RWPE1 (cell line): Measurements from ENCODE around the gene BRWD1.

Experiments used
- CTCF ChIA-PET: fragments of 350-600 bp; sonication (Branson Sonifier 250); formaldehyde crosslinking; extraction: SDS; loops from one replicate; lab custom pipeline; 2021; lab: Yijun Ruan, JAX
- POLR2A ChIA-PET: fragments of 400-600 bp; formaldehyde crosslinking; extraction: SDS; loops from one replicate; lab custom pipeline; 2020; ENCODE audit warnings: antibody characterized with exemption; ENCODE audit not compliant: low non-redundant PET; lab: Yijun Ruan, JAX
- DNase-seq: peaks from one replicate; pipeline ENCODE4 v3.0.0; 2012; ENCODE audit warnings: low spot score
- H3K27ac ChIP-seq: fragments of 450-650 bp; 2 replicates; pipeline ENCODE4 v1.5.1; 2017
- CTCF ChIP-seq: fragments of 450-650 bp; conservative IDR thresholded peaks from 2 replicates; pipeline ENCODE4 v1.5.1; 2017; ENCODE audit warnings: low read depth, mild to moderate bottlenecking

Gene BRWD1

GRCh38 chr21:39346206-39346605, 32.8 kb upstream of the BRWD1 start:
- TF ChIP-seq CTCF, result no peak
- ChIA-PET POLR2A (no interaction called here), CTCF (interaction anchor here (0.9 kb wide), 1 partner anchor 32 kb away, joined by 8 read pairs; the partner anchor contains the start of gene BRWD1)
- no peak overlapping the region for H3K27ac ChIP-seq
- DNase-seq, result no peak

DNA sequence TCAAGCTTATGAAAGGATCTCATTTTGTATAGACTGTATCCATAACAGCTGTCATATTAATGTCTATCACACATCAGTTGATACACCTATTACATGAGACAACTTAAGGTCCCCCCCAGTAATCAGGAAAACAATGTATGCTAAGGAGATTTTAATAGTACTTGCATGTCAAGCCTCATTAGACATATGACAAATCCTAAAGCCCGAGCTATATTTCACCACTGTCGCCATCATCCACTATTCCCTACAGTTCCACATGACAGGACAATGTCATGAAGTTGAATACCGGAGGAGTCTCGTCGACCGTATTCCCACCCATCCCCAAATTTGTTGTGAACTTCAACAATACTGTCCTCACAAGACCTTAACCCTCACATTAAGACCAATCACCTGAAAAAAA, 32.0 kb upstream of the BRWD1 start:
- H3K27ac ChIP-seq, result no peak overlapping the region
- ChIA-PET CTCF (interaction anchor here (0.6 to 0.9 kb wide), 2 partner anchors 31 to 140 kb away, joined by 3 to 8 read pairs; partner anchors contain the start of gene BRWD1), POLR2A (no interaction called here)
- DNase-seq, result no peak
- TF ChIP-seq CTCF, result no peak

DNA sequence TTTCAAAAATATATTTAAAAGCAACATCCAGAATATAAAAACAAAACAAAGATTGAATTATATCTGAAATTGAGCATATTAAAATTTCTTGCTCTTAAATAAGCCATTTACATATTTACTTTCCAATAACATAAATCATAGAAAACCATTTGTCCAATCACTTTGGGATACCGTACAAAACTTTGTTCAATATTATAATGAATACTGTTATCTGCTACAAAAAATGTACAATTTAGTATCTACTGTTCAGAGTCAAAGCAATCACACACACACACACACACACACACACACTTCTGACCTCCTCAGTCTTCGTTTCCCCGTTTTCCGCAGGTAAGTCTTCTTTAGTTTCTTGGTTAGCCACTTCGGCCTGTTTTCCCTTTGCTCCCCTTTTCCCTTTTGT, 31.4 kb upstream of the BRWD1 start:
- POLR2A ChIA-PET, result no interaction called here
- CTCF ChIA-PET, result no interaction called here

DNA sequence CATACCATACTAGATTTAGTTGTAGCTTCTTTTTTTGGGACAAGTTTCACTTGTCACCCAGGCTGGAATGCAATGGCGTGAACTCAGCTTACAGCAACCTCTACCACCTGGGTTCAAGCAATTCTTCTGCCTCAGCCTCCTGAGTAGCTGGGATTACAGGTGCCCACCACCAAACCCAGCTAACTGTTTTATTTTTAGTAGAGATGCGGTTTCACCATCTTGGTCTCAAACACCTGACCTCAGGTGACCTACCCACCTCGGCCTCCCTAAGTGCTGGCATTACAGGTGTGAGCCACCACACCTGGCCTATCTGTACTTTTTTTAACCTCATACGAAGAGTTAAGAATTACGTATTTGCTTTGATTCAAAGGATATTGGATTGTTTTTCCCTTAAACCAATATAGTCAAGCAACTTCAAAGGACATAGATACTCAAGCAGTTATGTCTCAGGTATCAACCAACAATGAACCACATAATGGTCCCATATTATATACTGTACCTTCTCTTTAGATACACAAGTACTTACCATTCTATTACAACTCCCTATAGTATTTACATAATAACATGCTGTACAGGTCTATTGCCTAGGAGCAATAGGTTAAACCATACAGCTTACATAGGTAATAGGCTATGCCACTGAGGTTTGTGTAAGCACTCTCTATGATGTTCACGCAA, 28.0 kb upstream of the BRWD1 start:
- H3K27ac ChIP-seq, result no peak overlapping the region
- POLR2A ChIA-PET, result no interaction called here
- no peak for DNase-seq
- CTCF ChIA-PET, result interaction anchor here (0.6 kb wide), 1 partner anchor 28 kb away, joined by 3 read pairs; the partner anchor contains the start of gene BRWD1
- TF ChIP-seq CTCF, result no peak

More for the DNA sequence above, 31.4 kb upstream of the BRWD1 start:
- no peak for DNase-seq
- H3K27ac ChIP-seq, result no peak overlapping the region
- TF ChIP-seq CTCF, result no peak

- DNase-seq, result no peak
- no peak overlapping the region for H3K27ac ChIP-seq
- no peak for TF ChIP-seq CTCF
- ChIA-PET POLR2A (no interaction called here), CTCF (interaction anchor here (0.6 kb wide), 2 partner anchors 27 to 29 kb away, joined by 3 to 4 read pairs; partner anchors contain the start of gene BRWD1)
Measured at GRCh38 chr21:39340687-39341086, 27.3 kb upstream of the BRWD1 start.

DNA sequence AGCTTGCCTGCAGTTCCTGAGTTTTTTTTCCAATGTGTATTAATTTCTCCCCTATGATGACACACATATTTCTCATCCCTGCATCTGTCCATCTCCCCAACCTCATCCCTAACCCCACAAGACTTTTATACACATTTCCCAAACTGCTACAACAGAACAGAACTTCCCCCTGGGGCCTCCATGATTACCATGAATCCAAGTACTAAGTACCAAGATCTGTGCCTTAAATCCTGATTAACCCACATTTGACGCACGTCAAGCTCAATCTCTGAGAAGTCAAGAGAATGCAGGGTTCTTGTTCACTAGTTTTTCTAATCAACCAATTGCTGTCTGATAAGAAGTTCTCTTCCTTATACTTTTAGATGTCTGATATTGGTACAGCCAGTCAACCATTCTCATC, 25.8 kb upstream of the BRWD1 start:
- H3K27ac ChIP-seq, result no peak overlapping the region
- ChIA-PET POLR2A (no interaction called here), CTCF (no interaction called here)
- no peak for DNase-seq
- no peak for TF ChIP-seq CTCF
